ENCODE results near the gene PITRM1. TPM values are rescaled to one million over a fixed set of nuclear protein-coding genes. Genes with fewer than 3 reads are reported as not detected.

Gene PITRM1
- total RNA-seq, 2 donors from 2014 or later, result 43.7 to 52.3 TPM

- Histone ChIP-seq H3K9me3 (no peaks in the 10 kb centered on the region), H3K36me3 (no peaks in the 10 kb centered on the region), H3K9ac (ENCODE audit: low read depth in 2 of 2, low read length in 2 of 2) (no peak overlapping the region), H3K27me3 (no peaks in the 10 kb centered on the region), H3K27ac (no peak overlapping the region), H3K4me1 (no peaks in the 10 kb centered on the region), H3K4me3 (no peak overlapping the region)
- no peak for TF ChIP-seq CTCF (IDR thresholded peaks at IDR 0.05)
- no peak for DNase-seq
- intact Hi-C loops (cut with DNase I), result no loop called here
Measured at GRCh38 chr10:3210251-3210877, 37.8 kb upstream of the PITRM1 start.

- H3K4me1 ChIP-seq, result no peaks in the 10 kb centered on the region
Measured at GRCh38 chr10:3208481-3209406, 36.2 kb upstream of the PITRM1 start.

GRCh38 chr10:3207351-3207750 lies 34.8 kb upstream of the PITRM1 start:
- Histone ChIP-seq H3K9ac (ENCODE audit: low read depth in 2 of 2, low read length in 2 of 2) (no peak overlapping the region), H3K4me3 (no peak overlapping the region), H3K27me3 (no peaks in the 10 kb centered on the region), H3K36me3 (no peaks in the 10 kb centered on the region), H3K9me3 (no peaks in the 10 kb centered on the region), H3K4me1 (no peaks in the 10 kb centered on the region), H3K27ac (no peak overlapping the region)
- no peak for DNase-seq
- TF ChIP-seq CTCF (IDR thresholded peaks at IDR 0.05), result no peak
- intact Hi-C loops (cut with DNase I), result no loop called here

More at GRCh38 chr10:3208481-3209406, 36.2 kb upstream of the PITRM1 start:
- no peaks in the 10 kb centered on the region for H3K27me3 ChIP-seq
- no peak overlapping the region for H3K9ac ChIP-seq (ENCODE audit: low read depth in 2 of 2, low read length in 2 of 2)
- H3K36me3 ChIP-seq, result no peaks in the 10 kb centered on the region
- intact Hi-C loops (cut with DNase I), result no loop called here
- no peak overlapping the region for H3K27ac ChIP-seq
- no peak overlapping the region for H3K4me3 ChIP-seq
- no peak for TF ChIP-seq CTCF (IDR thresholded peaks at IDR 0.05)
- H3K9me3 ChIP-seq, result no peaks in the 10 kb centered on the region
- no peak for DNase-seq

GRCh38 chr10:3206511-3207157 lies 34.1 kb upstream of the PITRM1 start:
- H3K4me3 ChIP-seq, result no peak overlapping the region
- no peaks in the 10 kb centered on the region for H3K9me3 ChIP-seq
- H3K36me3 ChIP-seq, result no peaks in the 10 kb centered on the region
- no peak overlapping the region for H3K27ac ChIP-seq
- intact Hi-C loops (cut with DNase I), result no loop called here
- TF ChIP-seq CTCF (IDR thresholded peaks at IDR 0.05), result no peak
- no peaks in the 10 kb centered on the region for H3K27me3 ChIP-seq
- no peak for DNase-seq
- no peaks in the 10 kb centered on the region for H3K4me1 ChIP-seq
- no peak overlapping the region for H3K9ac ChIP-seq (ENCODE audit: low read depth in 2 of 2, low read length in 2 of 2)

GRCh38 chr10:3203972-3204371 lies 31.4 kb upstream of the PITRM1 start:
- Histone ChIP-seq H3K36me3 (no peaks in the 10 kb centered on the region), H3K9me3 (no peaks in the 10 kb centered on the region), H3K4me1 (no peaks in the 10 kb centered on the region), H3K27ac (no peak overlapping the region), H3K9ac (ENCODE audit: low read depth in 2 of 2, low read length in 2 of 2) (no peak overlapping the region), H3K4me3 (no peak overlapping the region), H3K27me3 (no peaks in the 10 kb centered on the region)
- intact Hi-C loops (cut with DNase I), result no loop called here
- TF ChIP-seq CTCF (IDR thresholded peaks at IDR 0.05), result no peak
- no peak for DNase-seq
